H1 (cell line): ENCODE data around the gene POU2AF3. TPM values are rescaled to one million over a fixed set of nuclear protein-coding genes. Genes with fewer than 3 reads are reported as not detected.

Experiments used
- CTCF ChIA-PET: fragments of 300-600 bp; sonication (Branson Sonifier 250); formaldehyde crosslinking; loops from one replicate; lab custom pipeline; 2021; ENCODE audit not compliant: partially characterized antibody; lab: Charles Lee
- POLR2A ChIA-PET: fragments of 300-600 bp; sonication (Branson Sonifier 250); formaldehyde crosslinking; loops from one replicate; lab custom pipeline; 2021; ENCODE audit warnings: inconsistent platforms; ENCODE audit not compliant: partially characterized antibody; lab: Charles Lee
- DNase-seq, 2 experiments: peaks; one replicate each; pipeline versions ENCODE4 v3.0.0 to v3.0.0-alpha.2; 2010 to 2022; ENCODE audit warnings: low spot score in 2 of 2, low read depth in 1 of 2, mixed read lengths in 1 of 2
- FAIRE-seq: peaks from 2 replicates; lab custom pipeline; 2011; peaks lifted over from hg19 to GRCh38; lab: Jason Lieb, UNC
- H2AFZ ChIP-seq: 2 replicates; pipeline ENCODE4 v1.8.1; 2012; ENCODE audit warnings: low read length, inconsistent platforms
- H2AK5ac ChIP-seq: 2 replicates; pipeline ENCODE4 v1.6.1; 2013; ENCODE audit warnings: low read depth, low read length
- H2BK120ac ChIP-seq: replicated peaks from 2 replicates; pipeline ENCODE3; 2013; ENCODE audit warnings: low read depth, low read length, inconsistent platforms
- H2BK12ac ChIP-seq: 2 replicates; pipeline ENCODE4 v1.6.1; 2013; ENCODE audit warnings: low read depth, low read length
- H2BK15ac ChIP-seq: 2 replicates; pipeline ENCODE4 v1.6.1; 2013; ENCODE audit warnings: low read length
- H2BK20ac ChIP-seq: 2 replicates; pipeline ENCODE4 v1.6.1; 2013; ENCODE audit warnings: low read length
- H2BK5ac ChIP-seq: 2 replicates; pipeline ENCODE4 v1.6.1; 2013; ENCODE audit warnings: low read depth, low read length
- H3K14ac ChIP-seq: 2 replicates; pipeline ENCODE4 v1.6.1; 2013; ENCODE audit warnings: inconsistent platforms; ENCODE audit not compliant: insufficient read length
- H3K18ac ChIP-seq: 2 replicates; pipeline ENCODE4 v1.6.1; 2013; ENCODE audit warnings: low read length; ENCODE audit errors: extremely low read depth
- H3K23ac ChIP-seq: 2 replicates; pipeline ENCODE4 v1.6.1; 2013; ENCODE audit warnings: inconsistent platforms; ENCODE audit not compliant: insufficient read length
- H3K23me2 ChIP-seq: 2 replicates; pipeline ENCODE4 v1.6.1; 2013; ENCODE audit warnings: low read depth, low read length
- H3K27ac ChIP-seq: 2 replicates; pipeline ENCODE4 v1.6.1; 2011; ENCODE audit warnings: low read depth, low read length, inconsistent platforms
- H3K27me3 ChIP-seq, 4 experiments: replicated peaks in 1 of 4; 1 replicate in 1 of 4; 2 replicates in 3 of 4; pipeline versions ENCODE4 v1.6.1 to v1.8.1; 2011 to 2013; ENCODE audit warnings: low read length in 3 of 4, mild to moderate bottlenecking in 3 of 4, inconsistent platforms in 2 of 4, mixed read lengths in 2 of 4, moderate library complexity in 1 of 4; ENCODE audit not compliant: control insufficient read depth in 3 of 4, insufficient read depth in 3 of 4; ENCODE audit errors: extremely low read depth in 1 of 4
- H3K36me3 ChIP-seq, 4 experiments: 2 replicates each; pipeline versions ENCODE4 v1.6.1 to v1.8.1; 2011 to 2013; ENCODE audit warnings: mild to moderate bottlenecking in 4 of 4, low read length in 3 of 4, moderate library complexity in 2 of 4, control low read depth in 1 of 4, inconsistent platforms in 1 of 4; ENCODE audit not compliant: insufficient read depth in 4 of 4, control insufficient read depth in 2 of 4
- H3K4ac ChIP-seq: replicated peaks from 2 replicates; pipeline ENCODE3; 2013; ENCODE audit warnings: low read length, low read depth, mixed read lengths, inconsistent platforms; ENCODE audit not compliant: insufficient read length
- H3K4me1 ChIP-seq, 4 experiments: replicated peaks in 1 of 4; 1 replicate in 1 of 4; 2 replicates in 3 of 4; pipeline versions ENCODE4 v1.6.1 to v1.8.1; 2011 to 2013; ENCODE audit warnings: low read length in 3 of 4, inconsistent platforms in 2 of 4, mixed read lengths in 1 of 4; ENCODE audit not compliant: insufficient read depth in 4 of 4, control insufficient read depth in 3 of 4
- H3K4me2 ChIP-seq, 2 experiments: 2 replicates each; pipeline versions ENCODE4 v1.6.1 to v1.8.1; 2011 to 2013; ENCODE audit warnings: low read depth in 2 of 2, low read length in 2 of 2, control low read depth in 1 of 2, inconsistent platforms in 1 of 2, mild to moderate bottlenecking in 1 of 2; ENCODE audit not compliant: insufficient read depth in 1 of 2
- H3K4me3 ChIP-seq, 4 experiments: fragments of 200-600, 300-600 bp in 1 of 4; sonication (generic), shearing (Covaris generic), sonication (Bioruptor Twin) in 1 of 4; 2 replicates each; pipeline versions ENCODE4 v1.5.1 to v1.8.1; 2011 to 2016; ENCODE audit warnings: low read length in 4 of 4, low read depth in 3 of 4, control low read depth in 2 of 4, inconsistent platforms in 2 of 4, mild to moderate bottlenecking in 2 of 4, mixed read lengths in 1 of 4, moderate library complexity in 1 of 4; ENCODE audit not compliant: insufficient read depth in 2 of 4; ENCODE audit errors: extremely low read depth in 1 of 4
- H3K56ac ChIP-seq: replicated peaks from 2 replicates; pipeline ENCODE3; 2013; ENCODE audit warnings: low read depth, mild to moderate bottlenecking, mixed read lengths, low read length, inconsistent platforms; ENCODE audit not compliant: insufficient read length
- H3K79me1 ChIP-seq: 2 replicates; pipeline ENCODE4 v1.6.1; 2013; ENCODE audit warnings: low read depth, low read length, control low read depth
- H3K79me2 ChIP-seq, 2 experiments: 2 replicates each; pipeline versions ENCODE4 v1.6.1 to v1.8.1; 2012 to 2013; ENCODE audit warnings: low read length in 2 of 2, mild to moderate bottlenecking in 2 of 2, inconsistent platforms in 1 of 2; ENCODE audit not compliant: insufficient read depth in 2 of 2, control insufficient read depth in 1 of 2
- H3K9ac ChIP-seq, 4 experiments: replicated peaks in 1 of 4; 1 replicate in 1 of 4; 2 replicates in 3 of 4; pipeline versions ENCODE4 v1.6.1 to v1.8.1; 2011 to 2013; ENCODE audit warnings: low read depth in 3 of 4, low read length in 3 of 4, control low read depth in 2 of 4, mild to moderate bottlenecking in 2 of 4, moderate library complexity in 2 of 4, inconsistent platforms in 1 of 4; ENCODE audit errors: extremely low read depth in 1 of 4
- H3K9me3 ChIP-seq, 2 experiments: 2 replicates each; pipeline versions ENCODE4 v1.6.1 to v1.8.1; 2012 to 2013; ENCODE audit warnings: mild to moderate bottlenecking in 2 of 2, moderate library complexity in 2 of 2, control low read depth in 1 of 2, inconsistent platforms in 1 of 2, low read depth in 1 of 2, low read length in 1 of 2, mixed read lengths in 1 of 2; ENCODE audit not compliant: insufficient read depth in 2 of 2
- H4K20me1 ChIP-seq, 2 experiments: replicated peaks in 1 of 2; 2 replicates each; pipeline versions ENCODE3 to v1.8.1; 2011 to 2013; ENCODE audit warnings: inconsistent platforms in 2 of 2, low read length in 2 of 2, mild to moderate bottlenecking in 1 of 2; ENCODE audit not compliant: insufficient read depth in 2 of 2, control insufficient read depth in 1 of 2
- H4K5ac ChIP-seq: 2 replicates; pipeline ENCODE4 v1.6.1; 2013; ENCODE audit warnings: low read length, low read depth, mixed read lengths, inconsistent platforms; ENCODE audit not compliant: insufficient read length
- H4K8ac ChIP-seq: 2 replicates; pipeline ENCODE4 v1.8.0; 2013; ENCODE audit warnings: mild to moderate bottlenecking, moderate library complexity, low read length, inconsistent platforms; ENCODE audit not compliant: insufficient read depth; ENCODE audit errors: extremely low read depth
- H4K91ac ChIP-seq: replicated peaks from 2 replicates; pipeline ENCODE3; 2013; ENCODE audit warnings: low read length, mixed read lengths, inconsistent platforms; ENCODE audit not compliant: insufficient read length
- ASH2L ChIP-seq: fragments of 200-600, 300-600 bp; sonication (generic); IDR thresholded peaks from one replicate; pipeline ENCODE4 v1.7.1; 2017; ENCODE audit warnings: low read length
- CTBP2 ChIP-seq: IDR thresholded peaks from 2 replicates; pipeline ENCODE4 v1.7.0; 2011; ENCODE audit warnings: borderline replicate concordance, mild to moderate bottlenecking, moderate library complexity, mixed read lengths, low read length; ENCODE audit not compliant: insufficient read depth, insufficient read length
- EGR1 ChIP-seq: IDR thresholded peaks from 2 replicates; pipeline ENCODE4 v1.6.1; 2011; ENCODE audit warnings: low read depth, low read length, borderline replicate concordance
- KDM4A ChIP-seq: IDR thresholded peaks from one replicate; pipeline ENCODE4 v1.7.1; 2012; ENCODE audit warnings: low read depth, mild to moderate bottlenecking, moderate library complexity, low read length, inconsistent platforms; ENCODE audit not compliant: severe bottlenecking
- MAX ChIP-seq: IDR thresholded peaks from 2 replicates; pipeline ENCODE4 v1.6.1; 2012; ENCODE audit warnings: inconsistent platforms
- RAD21 ChIP-seq, 2 experiments: IDR thresholded peaks in 1 of 2; conservative IDR thresholded peaks in 1 of 2; 2 replicates each; pipeline ENCODE4 v1.6.1; 2011; ENCODE audit warnings: low read depth in 2 of 2, low read length in 2 of 2, improper control_type of control experiment in 1 of 2, inconsistent platforms in 1 of 2, mild to moderate bottlenecking in 1 of 2, moderate library complexity in 1 of 2
- SP1 ChIP-seq: IDR thresholded peaks from 2 replicates; pipeline ENCODE4 v1.6.1; 2011; ENCODE audit warnings: low read depth, low read length
- WGBS, 2 experiments: shearing (Covaris generic) in 1 of 2; methylation state at CpG; one replicate each; pipeline versions ENCODE4 v1.1.6 to v1.1.7; 2013 to 2015; ENCODE audit warnings: low lambda C conversion rate in 2 of 2, mixed read lengths in 2 of 2, inconsistent platforms in 1 of 2, low coverage in 1 of 2, missing lambda C conversion rate in 1 of 2; ENCODE audit not compliant: insufficient replicate concordance in 2 of 2, insufficient coverage in 1 of 2, insufficient read length in 1 of 2; ENCODE audit errors: extremely low coverage in 1 of 2, missing lambda C conversion rate in 1 of 2; 5-methylcytosine and 5-hydroxymethylcytosine counted together
- polyA plus RNA-seq, 7 experiments: library from polyadenylated mRNA; depleted of rRNA in 3 of 7; stranded (reverse) in 5 of 7; unstranded in 2 of 7; fragments of >200 nt in 5 of 7; fragments of 200-250 nt in 2 of 7; gene quantifications; 1 replicate in 5 of 7; 2 replicates in 1 of 7; 4 replicates in 1 of 7; pipeline versions ENCODE4 v1.2.1 to v1.2.3, GENCODE V29; 2011 to 2013; ENCODE audit warnings: missing spikeins in 2 of 7, mixed read lengths in 2 of 7
- total RNA-seq: library from RNA; stranded (reverse); fragmentation: NEBNext Ultra II Directional; extraction: Animal tissue kit (Norgen Biotek cat#: 25700); gene quantifications from 2 replicates; pipeline ENCODE4 v1.2.1, GENCODE V29; 2021
- TF ChIP-seq, protein P1 (sequence below): IDR thresholded peaks from 2 replicates; pipeline ENCODE4 v1.6.1; 2012; ENCODE audit warnings: inconsistent platforms

POU2AF3 gene
- total and polyA plus RNA-seq, 2 of the 8 experiments (the other 6 are each of a cell fraction or from before 2014, with no cell fraction given): 1.2 to 5.7 TPM

DNA sequence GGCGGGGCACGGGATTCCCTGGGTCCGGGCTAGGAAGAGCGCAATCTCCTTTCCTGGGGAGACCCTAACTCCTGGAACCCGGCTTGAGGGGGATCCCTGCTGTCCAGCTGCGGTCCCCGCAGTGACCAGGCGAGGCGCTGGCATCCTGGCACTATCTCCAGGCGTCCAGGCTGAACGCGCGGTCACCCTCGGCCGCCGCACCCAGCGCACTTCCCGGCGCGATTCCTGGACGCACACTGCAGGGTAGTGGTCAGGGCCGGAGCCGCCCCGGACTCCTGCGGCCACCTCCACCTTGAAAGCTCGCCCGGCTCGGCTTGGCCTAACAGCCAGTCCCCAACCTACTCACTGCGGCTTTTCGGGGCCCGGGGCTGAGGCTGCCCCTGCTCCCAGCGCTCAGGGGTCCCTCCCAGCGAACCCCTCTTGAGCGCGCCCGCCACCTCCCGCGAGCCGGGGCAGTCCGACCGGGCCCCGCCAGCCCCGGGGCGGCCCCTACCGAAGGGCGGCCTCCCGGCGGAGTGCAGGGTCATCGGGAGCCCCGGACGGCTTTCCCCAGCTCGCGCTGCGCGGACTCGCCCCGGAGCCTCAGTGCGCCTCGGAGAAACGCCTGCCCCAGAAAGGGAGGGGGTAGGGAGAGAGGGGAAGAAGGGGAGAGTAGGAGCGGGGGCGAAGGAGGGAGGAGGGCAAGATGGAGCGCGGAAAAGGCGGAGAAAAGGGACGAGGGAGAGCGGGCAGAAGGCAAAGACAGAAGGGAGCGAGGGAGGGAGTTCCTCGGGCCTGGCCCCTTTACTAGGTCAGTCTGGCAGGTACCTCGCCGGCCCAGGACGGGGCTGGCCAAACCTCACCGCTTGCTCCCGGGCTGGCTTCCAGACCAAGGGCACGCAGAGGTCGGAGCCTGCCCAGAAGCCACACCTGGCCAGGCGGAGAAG, 1.0 kb downstream of the POU2AF3 start:
- H3K18ac ChIP-seq: peak overlapping the region; percentile 75
- H4K20me1 ChIP-seq: no peaks in the 10 kb centered on the region
- no peaks in the 10 kb centered on the region for H3K36me3 ChIP-seq
- H3K9ac ChIP-seq: peak overlapping the region in 3 of 4 experiments; percentile 6 to 57 (median 42); a peak in 5 of 7 replicates
- peak overlapping the region; percentile 87 to 91 for H3K4me2 ChIP-seq
- no peak overlapping the region for H3K23ac ChIP-seq
- no peak overlapping the region for H2BK20ac ChIP-seq
- H3K56ac ChIP-seq: no peak overlapping the region
- peak overlapping the region; percentile 69 to 95 (median 76) for H3K4me3 ChIP-seq
- H2AFZ ChIP-seq: peak overlapping the region; percentile 87; the same call in 1 of the 2 replicates
- H3K79me1 ChIP-seq: no peaks in the 10 kb centered on the region
- peaks cover 17% of the 10 kb centered on the region; the same call in 1 of the 2 replicates for H3K23me2 ChIP-seq
- peak overlapping the region; percentile 66; the same call in 1 of the 2 replicates for H4K8ac ChIP-seq
- H2BK12ac ChIP-seq: 0 out of 2 replicates have a peak overlapping the region, but pooled peaks have one; percentile 27
- H3K79me2 ChIP-seq: no peaks in the 10 kb centered on the region
- H2BK15ac ChIP-seq: no peak overlapping the region
- no peak overlapping the region for H3K14ac ChIP-seq
- H2BK120ac ChIP-seq: no peak overlapping the region
- H2AK5ac ChIP-seq: no peak overlapping the region
- FAIRE-seq (no peak), DNase-seq (peak in 1 of 2 experiments; percentile 83)
- ChIA-PET POLR2A (interaction anchor here (0.8 to 1.8 kb wide), 3 partner anchors 16 to 1091 kb away, joined by 3 to 4 read pairs (median 3); no protein-coding TSS in a partner anchor), CTCF (interaction anchor here (0.8 to 4.8 kb wide), 12 partner anchors 10 to 262 kb away, joined by 3 to 34 read pairs (median 6); no protein-coding TSS in a partner anchor)
- peaks cover 0 to 33% (median 16%) of the 10 kb centered on the region in 4 experiments; a peak in 5 of 7 replicates for H3K27me3 ChIP-seq
- no peak overlapping the region for H3K27ac ChIP-seq
- no peak overlapping the region for H3K4ac ChIP-seq
- H2BK5ac ChIP-seq: no peak overlapping the region
- peaks cover 1 to 9% (median 6%) of the 10 kb centered on the region in 4 experiments; a peak in 6 of 7 replicates for H3K4me1 ChIP-seq
- peak overlapping the region; percentile 78 for H4K91ac ChIP-seq
- 2% methylated on average over 39 of the region's 77 CpGs; no CpG with 5 or more reads in 1 of the 2 experiments for WGBS, 2 experiments
- H4K5ac ChIP-seq: no peak overlapping the region
- H3K9me3 ChIP-seq: no peaks in the 10 kb centered on the region
- TF ChIP-seq KDM4A (peak; percentile 86), SP1 (no peak), RAD21 (IDR thresholded peaks at IDR 0.05 in 1 of 2, conservative IDR thresholded peaks at IDR 0.05 in 1 of 2; ENCODE audit: low read depth in 2 of 2, low read length in 2 of 2) (peak in 1 of 2 experiments; percentile 34; a peak in 1 of 4 replicates), EGR1 (0 out of 2 replicates have a peak, but pooled peaks have one; percentile 48), CTBP2 (peak; percentile 55), ASH2L (peak; percentile 94), MAX (peak; percentile 13)
- TF ChIP-seq, protein P1, sequence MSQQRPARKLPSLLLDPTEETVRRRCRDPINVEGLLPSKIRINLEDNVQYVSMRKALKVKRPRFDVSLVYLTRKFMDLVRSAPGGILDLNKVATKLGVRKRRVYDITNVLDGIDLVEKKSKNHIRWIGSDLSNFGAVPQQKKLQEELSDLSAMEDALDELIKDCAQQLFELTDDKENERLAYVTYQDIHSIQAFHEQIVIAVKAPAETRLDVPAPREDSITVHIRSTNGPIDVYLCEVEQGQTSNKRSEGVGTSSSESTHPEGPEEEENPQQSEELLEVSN: no peak; the same call in 1 of the 2 replicates
